Transverse colon (tissue), 4 donors: ENCODE data around the gene ABL1. TPM values are rescaled to one million over a fixed set of nuclear protein-coding genes. Genes with fewer than 3 reads are reported as not detected.

Source experiments
- DNase-seq: peaks from one replicate; pipeline ENCODE4 v3.0.0-alpha.2; 2019
- H3K27ac ChIP-seq, 4 donors: fragments of 200-600 bp; sonication (generic); 2 replicates each; pipeline ENCODE4 v1.5.1; 2016 to 2018; ENCODE audit warnings: inconsistent platforms in 4 of 4
- H3K27me3 ChIP-seq: fragments of 200-600 bp; sonication (generic); 2 replicates; pipeline ENCODE4 v1.5.1; 2017; ENCODE audit warnings: inconsistent platforms
- H3K36me3 ChIP-seq, 4 donors: fragments of 200-600 bp; sonication (generic); 2 replicates each; pipeline ENCODE4 v1.5.1; 2017 to 2019; ENCODE audit warnings: inconsistent platforms in 4 of 4
- H3K4me1 ChIP-seq, 4 donors: fragments of 200-600 bp; sonication (generic); 2 replicates each; pipeline ENCODE4 v1.5.1; 2017 to 2020; ENCODE audit warnings: inconsistent platforms in 4 of 4
- H3K4me3 ChIP-seq, 4 donors: fragments of 200-600 bp; sonication (generic); 1 replicate in 1 of 4; 2 replicates in 3 of 4; pipeline versions ENCODE4 v1.5.1 to v1.6.1; 2017 to 2019; ENCODE audit warnings: inconsistent platforms in 4 of 4
- H3K9me3 ChIP-seq, 2 donors: fragments of 200-600 bp; sonication (generic); 2 replicates each; pipeline ENCODE4 v1.5.1; 2017 to 2019; ENCODE audit warnings: inconsistent platforms in 2 of 2
- CTCF ChIP-seq, 5 experiments: fragments of 200-600 bp in 3 of 5; fragments of 450-650 bp in 2 of 5; sonication (generic) in 3 of 5; IDR thresholded peaks; 1 replicate in 2 of 5; 2 replicates in 3 of 5; pipeline ENCODE4 v1.5.1; 2016 to 2017; ENCODE audit warnings: antibody characterized with exemption in 5 of 5, inconsistent platforms in 3 of 5, mild to moderate bottlenecking in 2 of 5, moderate library complexity in 1 of 5
- EP300 ChIP-seq: sonication (generic); formaldehyde crosslinking; IDR thresholded peaks from one replicate; pipeline ENCODE4 v1.6.1; 2017; ENCODE audit warnings: antibody characterized with exemption, low read depth
- POLR2A ChIP-seq: fragments of 450-650 bp; IDR thresholded peaks from one replicate; pipeline ENCODE4 v1.6.1; 2016; ENCODE audit warnings: antibody characterized with exemption, mild to moderate bottlenecking, moderate library complexity
- POLR2AphosphoS5 ChIP-seq, 3 donors: sonication (generic); formaldehyde crosslinking; IDR thresholded peaks; one replicate each; pipeline ENCODE4 v1.6.1; 2016; ENCODE audit warnings: antibody characterized with exemption in 3 of 3
- whole genome bisulfite sequencing, 2 donors: methylation state at CpG; one replicate each; pipeline ENCODE4 v1.1.5; 2018; ENCODE audit warnings: low coverage in 1 of 2; 5-methylcytosine and 5-hydroxymethylcytosine counted together
- in situ Hi-C, 4 donors: fragments of 200-750 bp; cut with MboI; loops; one replicate each; pipeline versions ENCODE4 v1.15.0 to v1.15.1; 2017; ENCODE audit warnings: low sequenced_read_pairs in 3 of 4, low pct_ligation_motif_present in 1 of 4, low pct_unique_long_range_greater_than_20kb in 1 of 4
- intact Hi-C: fragments of 100-400 bp; cut with DNase I; formaldehyde crosslinking; loops from one replicate; pipeline ENCODE4 v1.15.1; 2023; ENCODE audit warnings: low total_unique reads
- total RNA-seq, 4 donors: library from RNA; depleted of rRNA; stranded (reverse); fragments of >200 nt; gene quantifications; one replicate each; pipeline ENCODE4 v1.1.0, GENCODE V29; 2016

The ABL1 gene
- total RNA-seq, 4 donors from 2014 or later, result 66.9 to 97.1 (median 81.8) TPM

- no peaks in the 10 kb centered on the region for H3K9me3 ChIP-seq
- in situ Hi-C loops, result loop anchor here in 1 of 4 donors (25.0 kb wide), 1 partner anchor 108 kb away; no protein-coding TSS in a partner anchor
- H3K36me3 ChIP-seq, result peaks cover 0 to 37% (median 13%) of the 10 kb centered on the region in 4 donors
- H3K4me3 ChIP-seq, result no peak overlapping the region
- no peak overlapping the region for H3K27ac ChIP-seq
- WGBS, 2 donors, result 81 to 87% methylated on average over 6 to 17 of the region's 17 CpGs
- TF ChIP-seq CTCF (IDR thresholded peaks at IDR 0.05), result no peak
- no peak for TF ChIP-seq POLR2AphosphoS5 (IDR thresholded peaks at IDR 0.05)
- TF ChIP-seq EP300, result no peak
- no peak for TF ChIP-seq POLR2A
- intact Hi-C loops, result no loop called here
- peaks cover 15 to 63% (median 35%) of the 10 kb centered on the region in 4 donors for H3K4me1 ChIP-seq
- no peaks in the 10 kb centered on the region for H3K27me3 ChIP-seq
- DNase-seq, result no peak
These were observed 35.7 kb downstream of the ABL1 start for GRCh38 chr9:130870491-130871381.

DNA sequence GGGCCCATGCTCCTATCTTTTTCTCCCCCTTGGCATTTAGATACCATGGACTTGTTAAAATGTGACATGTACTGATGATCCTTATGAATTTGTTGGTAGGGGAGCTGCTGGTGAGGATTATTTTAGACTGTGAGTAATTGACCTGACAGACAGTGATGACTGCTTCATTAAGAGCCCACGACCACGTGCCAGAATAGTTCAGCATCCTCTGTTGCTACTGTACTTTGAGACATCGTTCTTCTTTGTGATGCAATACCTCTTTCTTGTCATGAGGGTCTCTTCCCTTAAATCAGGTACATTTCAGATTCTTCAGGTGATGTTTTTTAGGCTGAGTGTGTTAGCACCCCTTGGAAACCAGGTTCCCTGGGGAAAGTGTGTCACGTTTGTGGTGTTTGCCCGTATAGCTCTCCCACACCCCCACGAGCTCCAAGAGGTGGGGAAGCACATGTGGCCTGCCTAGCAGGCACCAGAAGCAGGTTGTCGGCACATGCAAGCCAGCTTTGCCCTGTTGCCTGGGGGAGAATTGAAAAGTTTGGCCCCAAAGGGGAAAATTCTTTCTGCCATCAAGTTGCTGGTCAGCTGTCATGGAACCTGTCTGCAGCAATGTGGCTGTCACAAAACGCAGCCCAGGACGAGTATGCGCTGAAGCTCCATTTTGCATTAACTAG lies 36.5 kb downstream of the ABL1 start:
- intact Hi-C loops (no loop called here), in situ Hi-C loops (loop anchor here in 1 of 4 donors (25.0 kb wide), 1 partner anchor 109 kb away; no protein-coding TSS in a partner anchor)
- WGBS, 2 donors, result 69 to 83% methylated on average over 3 to 10 of the region's 10 CpGs
- Histone ChIP-seq H3K27ac (peak overlapping the region in 2 of 4 donors; percentile 73 to 78), H3K36me3 (peaks cover 0 to 39% (median 16%) of the 10 kb centered on the region in 4 donors), H3K4me1 (peaks cover 15 to 62% (median 35%) of the 10 kb centered on the region in 4 donors), H3K4me3 (no peak overlapping the region), H3K9me3 (no peaks in the 10 kb centered on the region), H3K27me3 (no peaks in the 10 kb centered on the region)
- TF ChIP-seq POLR2A (no peak), CTCF (IDR thresholded peaks at IDR 0.05) (no peak), POLR2AphosphoS5 (IDR thresholded peaks at IDR 0.05) (no peak), EP300 (no peak)
- no peak for DNase-seq

DNA sequence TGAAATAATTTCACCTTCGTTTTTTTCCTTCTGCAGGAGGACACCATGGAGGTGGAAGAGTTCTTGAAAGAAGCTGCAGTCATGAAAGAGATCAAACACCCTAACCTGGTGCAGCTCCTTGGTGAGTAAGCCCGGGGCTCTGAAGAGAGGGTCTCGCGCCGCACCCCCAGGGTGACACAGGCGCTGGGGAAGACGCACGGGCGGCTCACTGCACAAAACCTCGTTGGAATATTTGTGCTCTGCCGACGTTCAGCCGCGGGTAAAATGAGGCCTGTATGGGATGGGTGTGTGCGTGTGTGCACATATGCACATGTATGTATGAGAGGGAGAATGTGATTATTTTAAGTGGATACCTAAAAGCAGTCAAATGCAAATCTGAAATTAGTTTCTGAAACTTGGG lies 37.0 kb downstream of the ABL1 start:
- 86% methylated on average over 15 of the region's 15 CpGs; no CpG with 5 or more reads in 1 of the 2 donors for WGBS, 2 donors
- TF ChIP-seq POLR2A (no peak), POLR2AphosphoS5 (IDR thresholded peaks at IDR 0.05) (no peak), EP300 (no peak), CTCF (IDR thresholded peaks at IDR 0.05) (no peak)
- peaks cover 15 to 57% (median 33%) of the 10 kb centered on the region in 4 donors for H3K4me1 ChIP-seq
- H3K27me3 ChIP-seq, result no peaks in the 10 kb centered on the region
- H3K36me3 ChIP-seq, result peaks cover 0 to 39% (median 17%) of the 10 kb centered on the region in 4 donors
- in situ Hi-C loops (loop anchor here in 1 of 4 donors (25.0 kb wide), 1 partner anchor 110 kb away; no protein-coding TSS in a partner anchor), intact Hi-C loops (no loop called here)
- no peak overlapping the region for H3K4me3 ChIP-seq
- DNase-seq, result no peak
- no peaks in the 10 kb centered on the region for H3K9me3 ChIP-seq
- peak overlapping the region in 3 of 4 donors; percentile 65 to 78 (median 73) for H3K27ac ChIP-seq

GRCh38 chr9:130872508-130872907 lies 37.5 kb downstream of the ABL1 start:
- in situ Hi-C loops, result loop anchor here in 1 of 4 donors (25.0 kb wide), 1 partner anchor 110 kb away; no protein-coding TSS in a partner anchor
- Histone ChIP-seq H3K27ac (peak overlapping the region; percentile 65 to 78 (median 70)), H3K4me1 (peaks cover 15 to 52% (median 31%) of the 10 kb centered on the region in 4 donors), H3K27me3 (no peaks in the 10 kb centered on the region), H3K36me3 (peaks cover 0 to 39% (median 19%) of the 10 kb centered on the region in 4 donors), H3K9me3 (no peaks in the 10 kb centered on the region), H3K4me3 (no peak overlapping the region)
- no peak for TF ChIP-seq CTCF (IDR thresholded peaks at IDR 0.05)
- TF ChIP-seq EP300, result no peak
- TF ChIP-seq POLR2AphosphoS5 (IDR thresholded peaks at IDR 0.05), result no peak
- no peak for TF ChIP-seq POLR2A
- 44 to 51% methylated on average over 6 to 9 of the region's 9 CpGs for WGBS, 2 donors
- no peak for DNase-seq
- intact Hi-C loops, result no loop called here
